NCI-H2081 (cell line): ENCODE results near the gene PI4KA.
"Not testable (repeated sequence)": the region's sequence is repeated elsewhere in the genome, so short reads cannot be mapped to it uniquely, and the experiment has no call there.

Experiments used
- DNase-seq, 2 experiments: peaks; one replicate each; lab custom pipeline; 2025; lab: John Stamatoyannopoulos, UW

PI4KA gene

GRCh38 chr22:20776624-20777405 is 81.8 kb downstream of the PI4KA start:
- no peak for DNase-seq

GRCh38 chr22:20775342-20775895 is 83.2 kb downstream of the PI4KA start:
- DNase-seq: no peak

DNA sequence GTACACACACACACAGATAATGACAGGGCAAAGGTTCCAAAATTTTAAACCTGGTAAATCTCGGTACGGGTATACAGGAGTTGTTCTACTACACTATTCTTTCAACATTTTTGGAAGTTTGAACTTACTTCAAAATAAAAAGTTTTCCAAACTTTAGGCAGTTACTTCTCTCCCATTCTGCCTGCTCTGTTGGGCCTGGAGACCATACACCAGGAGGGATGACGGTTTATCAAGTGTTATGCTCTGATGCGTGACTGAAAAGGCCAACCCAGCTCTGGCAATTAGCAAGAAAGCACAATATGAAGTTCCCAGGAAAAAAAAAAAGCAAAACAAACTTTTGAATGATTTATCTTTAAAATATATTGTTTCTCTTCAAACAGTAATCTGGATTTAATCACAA is 83.7 kb downstream of the PI4KA start:
- DNase-seq: no peak

GRCh38 chr22:20773793-20774212 is 84.8 kb downstream of the PI4KA start, which contains the start of gene SERPIND1:
Gene SERPIND1 (plus strand): TSS chr22:20774113. CDS start chr22:20779313, 5,200 bp downstream.
- DNase-seq: no peak

DNA sequence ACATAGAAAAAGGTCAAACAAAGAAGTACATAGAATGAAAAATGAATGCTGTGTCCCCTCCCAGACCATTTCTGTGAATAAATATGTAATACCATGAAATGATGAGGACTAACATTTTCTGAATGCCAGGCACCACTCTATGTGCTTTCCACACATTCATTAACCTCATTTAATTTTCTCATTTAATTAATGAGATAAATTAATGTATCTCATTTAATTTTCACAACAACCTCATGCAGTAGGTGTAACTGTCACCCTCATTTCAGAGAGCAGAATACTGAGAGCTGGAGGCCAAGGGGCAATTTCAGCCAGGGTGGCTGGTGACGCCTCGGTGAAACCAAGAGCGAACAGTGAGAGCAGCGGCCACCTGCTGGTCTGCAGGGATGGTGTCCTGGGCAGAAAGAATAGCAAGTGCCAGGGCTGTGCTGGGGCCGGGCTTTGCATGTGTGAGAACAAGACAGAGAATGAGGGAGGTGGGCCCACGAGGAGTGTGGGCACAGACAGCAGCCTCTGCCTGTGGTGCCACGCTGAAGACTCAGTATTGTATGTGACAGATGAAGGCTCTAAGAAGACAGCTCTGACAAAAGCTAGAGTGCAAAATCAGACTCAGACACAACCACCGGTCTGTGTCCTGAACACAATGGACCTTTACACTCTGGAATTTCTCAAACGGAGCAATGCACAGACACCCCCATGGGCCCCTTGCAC is 86.5 kb downstream of the PI4KA start:
- DNase-seq: no peak

GRCh38 chr22:20769496-20769826 is 89.2 kb downstream of the PI4KA start:
- not testable (repeated sequence) for DNase-seq

GRCh38 chr22:20766530-20766929 is 92.1 kb downstream of the PI4KA start:
- DNase-seq: no peak

GRCh38 chr22:20765938-20766337 is 92.7 kb downstream of the PI4KA start:
- DNase-seq: no peak

DNA sequence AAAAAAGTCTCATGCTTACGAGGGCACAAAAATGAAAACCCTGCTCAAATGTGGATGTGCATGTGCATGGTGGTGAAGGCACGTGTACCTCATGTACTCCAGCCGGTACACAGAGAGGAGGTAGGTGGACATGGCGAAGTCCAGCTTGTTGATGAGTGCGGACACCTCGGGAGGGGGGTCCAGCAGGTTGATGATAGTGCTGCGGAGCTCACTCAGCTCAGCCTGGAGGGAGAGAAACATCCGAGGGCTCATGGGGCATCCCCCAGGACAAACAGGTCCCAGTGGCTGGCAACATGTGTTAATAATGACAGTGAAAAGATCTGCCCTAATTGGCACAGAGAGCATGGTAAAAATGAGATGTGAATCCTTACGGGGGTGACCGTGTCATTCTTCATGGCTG is 93.9 kb downstream of the PI4KA start:
- no peak for DNase-seq

DNA sequence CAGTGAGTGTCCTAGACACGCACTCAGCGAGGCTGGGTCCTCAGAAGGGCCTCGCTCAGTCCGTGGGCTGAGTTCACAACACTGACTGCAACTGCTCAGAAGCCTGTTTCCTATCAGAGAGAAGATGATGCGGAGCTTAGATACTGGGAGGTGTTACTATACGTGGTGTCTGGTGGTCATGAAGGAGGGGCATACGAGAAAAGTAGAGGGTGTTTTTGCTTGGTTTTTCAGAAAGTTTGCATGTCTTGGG is 94.2 kb downstream of the PI4KA start:
- no peak for DNase-seq

DNA sequence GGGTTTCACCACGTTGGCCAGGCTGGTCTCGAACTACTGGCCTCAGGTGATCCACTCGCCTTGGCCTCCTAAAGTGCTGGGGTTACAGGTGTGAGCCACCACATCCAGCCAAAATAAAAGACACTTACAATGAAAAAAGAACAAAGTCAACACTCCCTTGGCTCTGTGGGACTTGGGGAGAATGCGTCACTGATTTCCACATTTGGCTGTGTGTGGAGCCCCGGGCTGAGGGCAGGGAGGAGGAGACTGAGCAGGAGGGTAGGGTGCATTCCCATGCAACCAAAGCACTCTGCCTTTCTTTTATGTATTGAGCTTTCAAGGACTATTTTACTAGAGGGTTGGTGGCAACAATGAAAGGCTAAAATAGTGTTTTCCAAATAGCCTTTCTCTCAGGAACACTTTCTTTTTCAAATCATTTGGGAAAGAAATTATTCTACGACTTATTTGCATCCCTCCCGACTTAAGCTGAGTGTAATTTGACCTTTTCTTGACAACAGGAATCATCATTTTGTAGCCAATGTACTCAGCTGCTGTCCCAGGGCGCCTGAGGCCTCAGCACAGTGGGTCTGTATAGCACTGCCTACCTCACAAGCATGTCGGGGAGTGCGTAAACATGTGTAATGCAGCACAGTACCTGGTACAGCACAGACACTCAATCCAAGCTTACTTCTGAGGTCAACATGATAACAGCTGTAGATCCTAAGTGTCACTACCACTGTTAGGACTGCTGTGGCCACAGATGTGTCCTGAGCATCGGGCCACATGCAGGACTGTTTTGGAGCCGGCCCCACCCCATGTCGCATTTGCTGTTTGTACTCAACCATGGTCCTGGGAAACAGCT is 94.8 kb downstream of the PI4KA start:
- DNase-seq: no peak

- DNase-seq: no peak
Observed at GRCh38 chr22:20762233-20762796, 96.3 kb downstream of the PI4KA start.

- no peak for DNase-seq
Observed at GRCh38 chr22:20761536-20761935, 97.1 kb downstream of the PI4KA start.

GRCh38 chr22:20760084-20760483 is 98.5 kb downstream of the PI4KA start:
- no peak for DNase-seq

GRCh38 chr22:20758688-20759087 is 99.9 kb downstream of the PI4KA start:
- DNase-seq: no peak

- no peak for DNase-seq
Observed at GRCh38 chr22:20756846-20757245, 101.8 kb downstream of the PI4KA start.

DNA sequence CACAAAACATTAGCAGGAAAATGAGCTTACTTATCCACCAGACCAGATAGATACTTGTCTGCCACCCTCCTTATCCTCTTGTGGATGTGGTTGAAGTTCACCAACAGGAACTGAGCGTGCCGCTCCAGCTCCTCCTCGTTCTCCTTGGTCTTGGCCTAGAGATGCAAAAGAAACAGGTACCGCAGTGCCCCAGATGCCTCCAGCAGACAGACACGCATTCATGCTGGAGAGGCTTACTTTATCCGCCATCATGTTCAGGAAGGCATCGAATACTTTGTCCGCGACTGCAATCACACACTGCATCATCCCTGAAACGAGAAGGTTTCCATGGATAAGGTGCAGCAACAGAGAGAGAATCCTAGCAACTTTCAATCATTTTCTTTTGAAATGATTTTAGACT is 105.7 kb downstream of the PI4KA start:
- no peak for DNase-seq

- DNase-seq: no peak
Observed at GRCh38 chr22:20752104-20752741, 106.4 kb downstream of the PI4KA start.

GRCh38 chr22:20751185-20751851 is 107.3 kb downstream of the PI4KA start:
- no peak for DNase-seq

DNA sequence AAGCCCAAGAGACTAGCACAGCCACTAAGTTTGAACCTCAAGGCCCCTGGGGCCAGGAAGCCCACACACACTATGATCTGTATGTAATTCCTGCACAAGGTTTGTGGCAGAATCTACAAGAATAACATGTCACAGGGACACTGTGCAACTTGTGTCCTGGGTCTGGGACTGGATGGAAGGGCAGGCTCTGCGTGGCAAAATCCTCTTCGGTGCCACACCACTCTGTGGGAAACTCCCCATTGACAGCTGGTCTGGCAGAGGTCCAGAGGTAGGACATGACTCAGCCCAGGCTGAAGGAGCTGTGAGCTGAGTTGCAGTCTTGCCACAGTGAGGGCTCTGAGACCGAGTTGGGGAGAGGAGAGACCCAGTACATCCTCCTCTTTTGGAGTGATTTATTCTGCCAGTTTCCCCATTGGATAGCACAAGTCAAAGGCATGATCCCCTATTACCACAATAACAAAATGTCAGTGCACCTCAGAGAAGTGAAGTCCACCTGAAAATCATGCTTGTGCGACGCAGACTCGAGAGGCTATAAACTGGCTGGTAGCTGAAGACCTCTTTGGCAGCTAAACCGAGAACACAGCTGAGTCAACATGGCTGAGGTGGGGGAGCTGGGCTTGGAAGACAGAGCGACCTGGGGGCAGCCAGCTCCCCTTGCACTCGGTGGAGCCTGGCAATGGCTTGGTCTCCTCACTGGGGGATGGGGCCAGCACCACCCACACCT is 108.0 kb downstream of the PI4KA start:
- DNase-seq: peak in 1 of 2 experiments; percentile 18

DNA sequence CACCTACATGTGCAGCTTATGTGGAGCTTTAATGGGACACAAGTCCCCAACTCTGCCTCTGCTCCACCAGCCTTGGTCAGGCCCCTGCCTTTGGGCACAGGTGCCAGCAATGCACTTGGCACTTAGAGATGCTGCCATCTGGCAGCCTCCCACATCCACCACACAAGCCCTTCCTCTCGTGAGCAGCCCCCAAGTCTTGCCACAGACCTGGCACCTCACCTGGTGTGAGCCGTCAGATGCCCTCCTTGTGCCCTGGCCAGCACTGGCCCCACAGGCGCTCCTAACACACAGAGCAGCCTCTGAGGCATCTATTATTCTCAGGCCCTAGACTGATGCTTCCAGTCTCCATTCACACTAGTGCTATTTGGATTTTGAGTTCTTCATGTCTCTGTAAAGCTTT is 109.2 kb downstream of the PI4KA start:
- no peak for DNase-seq
